Transverse colon (tissue), 4 donors: ENCODE results near the gene VAPB.
A peak's percentile ranks its signal among the peaks of the same experiment; 100 is the strongest.

Source experiments
- POLR2A ChIP-seq: fragments of 450-650 bp; IDR thresholded peaks from one replicate; pipeline ENCODE4 v1.6.1; 2016; ENCODE audit warnings: antibody characterized with exemption, mild to moderate bottlenecking, moderate library complexity
- POLR2AphosphoS5 ChIP-seq, 3 donors: sonication (generic); formaldehyde crosslinking; IDR thresholded peaks; one replicate each; pipeline ENCODE4 v1.6.1; 2016; ENCODE audit warnings: antibody characterized with exemption in 3 of 3
- TF ChIP-seq, protein P1 (sequence below), 5 experiments: fragments of 200-600 bp in 3 of 5; fragments of 450-650 bp in 2 of 5; sonication (generic) in 3 of 5; IDR thresholded peaks; 1 replicate in 2 of 5; 2 replicates in 3 of 5; pipeline ENCODE4 v1.5.1; 2016 to 2017; ENCODE audit warnings: antibody characterized with exemption in 5 of 5, inconsistent platforms in 3 of 5, mild to moderate bottlenecking in 2 of 5, moderate library complexity in 1 of 5

DNA sequence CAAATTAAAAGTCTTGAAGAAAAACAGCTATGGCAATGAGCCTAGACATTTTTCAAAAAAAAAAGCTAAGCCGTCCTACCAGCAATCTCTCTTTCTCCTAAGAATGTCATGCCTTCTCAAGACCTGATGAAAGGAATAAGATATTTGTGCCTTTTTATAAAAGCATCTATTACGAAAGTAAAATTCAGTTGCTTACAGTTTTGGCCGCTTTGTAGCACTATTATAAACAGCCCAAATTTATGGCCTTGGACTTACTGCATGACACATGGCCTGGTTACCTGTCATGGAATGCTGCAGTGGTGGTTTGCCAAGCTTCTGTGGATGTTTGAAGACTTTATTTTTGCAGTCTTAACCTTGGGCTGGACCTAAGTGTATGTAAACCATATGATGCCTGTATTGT lies 22.2 kb upstream of the VAPB start:
- no peak for TF ChIP-seq POLR2A
- TF ChIP-seq, protein P1, sequence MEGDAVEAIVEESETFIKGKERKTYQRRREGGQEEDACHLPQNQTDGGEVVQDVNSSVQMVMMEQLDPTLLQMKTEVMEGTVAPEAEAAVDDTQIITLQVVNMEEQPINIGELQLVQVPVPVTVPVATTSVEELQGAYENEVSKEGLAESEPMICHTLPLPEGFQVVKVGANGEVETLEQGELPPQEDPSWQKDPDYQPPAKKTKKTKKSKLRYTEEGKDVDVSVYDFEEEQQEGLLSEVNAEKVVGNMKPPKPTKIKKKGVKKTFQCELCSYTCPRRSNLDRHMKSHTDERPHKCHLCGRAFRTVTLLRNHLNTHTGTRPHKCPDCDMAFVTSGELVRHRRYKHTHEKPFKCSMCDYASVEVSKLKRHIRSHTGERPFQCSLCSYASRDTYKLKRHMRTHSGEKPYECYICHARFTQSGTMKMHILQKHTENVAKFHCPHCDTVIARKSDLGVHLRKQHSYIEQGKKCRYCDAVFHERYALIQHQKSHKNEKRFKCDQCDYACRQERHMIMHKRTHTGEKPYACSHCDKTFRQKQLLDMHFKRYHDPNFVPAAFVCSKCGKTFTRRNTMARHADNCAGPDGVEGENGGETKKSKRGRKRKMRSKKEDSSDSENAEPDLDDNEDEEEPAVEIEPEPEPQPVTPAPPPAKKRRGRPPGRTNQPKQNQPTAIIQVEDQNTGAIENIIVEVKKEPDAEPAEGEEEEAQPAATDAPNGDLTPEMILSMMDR (IDR thresholded peaks at IDR 0.05), result no peak
- TF ChIP-seq POLR2AphosphoS5 (IDR thresholded peaks at IDR 0.05), result peak; percentile 49 to 68 (median 63)
